ENCODE data around the gene ANKRD13D.

The ANKRD13D gene

DNA sequence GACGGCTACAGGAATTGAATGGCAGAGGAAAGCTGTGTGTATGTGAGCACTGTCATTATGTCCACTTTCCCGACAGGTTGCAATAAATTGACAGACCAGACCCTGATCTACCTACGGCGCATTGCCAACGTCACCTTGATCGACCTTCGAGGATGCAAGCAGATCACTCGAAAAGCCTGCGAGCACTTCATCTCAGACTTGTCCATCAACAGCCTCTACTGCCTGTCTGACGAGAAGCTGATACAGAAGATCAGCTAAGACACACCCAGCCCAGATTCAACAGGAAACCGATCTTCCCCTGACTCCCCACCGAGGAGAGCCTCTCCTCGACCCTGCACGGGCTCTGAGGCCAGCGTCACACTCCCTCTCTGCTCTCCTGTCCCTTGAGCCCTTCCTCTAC lies 34.3 kb upstream of the ANKRD13D start:
- H3K4me3 ChIP-seq (ENCODE audit: low read length) = no peak overlapping the region
- TF ChIP-seq, protein P1, sequence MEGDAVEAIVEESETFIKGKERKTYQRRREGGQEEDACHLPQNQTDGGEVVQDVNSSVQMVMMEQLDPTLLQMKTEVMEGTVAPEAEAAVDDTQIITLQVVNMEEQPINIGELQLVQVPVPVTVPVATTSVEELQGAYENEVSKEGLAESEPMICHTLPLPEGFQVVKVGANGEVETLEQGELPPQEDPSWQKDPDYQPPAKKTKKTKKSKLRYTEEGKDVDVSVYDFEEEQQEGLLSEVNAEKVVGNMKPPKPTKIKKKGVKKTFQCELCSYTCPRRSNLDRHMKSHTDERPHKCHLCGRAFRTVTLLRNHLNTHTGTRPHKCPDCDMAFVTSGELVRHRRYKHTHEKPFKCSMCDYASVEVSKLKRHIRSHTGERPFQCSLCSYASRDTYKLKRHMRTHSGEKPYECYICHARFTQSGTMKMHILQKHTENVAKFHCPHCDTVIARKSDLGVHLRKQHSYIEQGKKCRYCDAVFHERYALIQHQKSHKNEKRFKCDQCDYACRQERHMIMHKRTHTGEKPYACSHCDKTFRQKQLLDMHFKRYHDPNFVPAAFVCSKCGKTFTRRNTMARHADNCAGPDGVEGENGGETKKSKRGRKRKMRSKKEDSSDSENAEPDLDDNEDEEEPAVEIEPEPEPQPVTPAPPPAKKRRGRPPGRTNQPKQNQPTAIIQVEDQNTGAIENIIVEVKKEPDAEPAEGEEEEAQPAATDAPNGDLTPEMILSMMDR (IDR thresholded peaks at IDR 0.05; ENCODE audit: insufficient read depth, low read depth, low read length, missing control alignments) = no peak
- DNase-seq (ENCODE audit: low read depth) = no peak

DNA sequence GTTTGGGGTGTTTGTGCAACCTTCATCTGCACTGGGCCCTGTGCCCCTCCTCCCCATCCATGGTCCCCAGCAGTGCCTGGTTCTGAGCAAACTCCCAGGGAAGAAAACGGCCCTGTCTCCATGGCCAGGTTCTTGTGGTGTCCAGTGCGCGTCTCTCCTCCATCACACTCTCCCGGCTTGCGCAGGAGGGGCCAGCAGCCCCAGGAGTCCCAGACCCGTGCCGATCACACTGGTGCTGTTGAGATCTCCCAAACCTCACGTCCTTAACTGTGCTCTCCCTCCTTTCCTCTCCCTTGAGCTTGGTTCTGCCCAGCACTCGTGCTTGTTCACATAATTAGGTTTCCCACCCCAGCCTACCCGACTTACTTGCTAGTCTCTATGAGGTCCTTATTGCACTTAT lies 33.8 kb upstream of the ANKRD13D start:
- no peak for DNase-seq (ENCODE audit: low read depth)
- TF ChIP-seq, protein P1 (IDR thresholded peaks at IDR 0.05; ENCODE audit: insufficient read depth, low read depth, low read length, missing control alignments) = no peak
- H3K4me3 ChIP-seq (ENCODE audit: low read length) = no peak overlapping the region

DNA sequence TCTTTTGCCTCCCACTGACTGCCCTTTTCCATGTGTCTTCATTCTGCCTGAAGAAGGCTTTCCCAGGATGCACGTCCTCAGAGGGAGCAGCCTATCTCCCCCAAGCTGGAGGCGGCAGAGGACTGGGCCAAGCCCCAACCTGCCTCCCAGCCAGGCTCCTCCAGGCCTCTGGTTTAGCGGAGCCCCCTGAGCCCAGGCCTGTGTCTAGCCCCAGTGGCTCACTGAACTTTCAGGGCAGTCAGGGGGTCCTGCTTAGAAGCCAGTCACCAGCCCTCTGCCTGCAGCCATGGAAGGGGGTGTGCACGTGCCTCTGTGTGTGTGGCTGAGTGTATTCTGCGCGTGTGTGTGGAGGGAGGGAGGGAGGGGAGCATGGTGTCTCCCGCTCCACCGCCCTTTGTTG lies 33.2 kb upstream of the ANKRD13D start:
- DNase-seq (ENCODE audit: low read depth) = no peak
- H3K4me3 ChIP-seq (ENCODE audit: low read length) = no peak overlapping the region
- TF ChIP-seq, protein P1 (IDR thresholded peaks at IDR 0.05; ENCODE audit: insufficient read depth, low read depth, low read length, missing control alignments) = no peak

DNA sequence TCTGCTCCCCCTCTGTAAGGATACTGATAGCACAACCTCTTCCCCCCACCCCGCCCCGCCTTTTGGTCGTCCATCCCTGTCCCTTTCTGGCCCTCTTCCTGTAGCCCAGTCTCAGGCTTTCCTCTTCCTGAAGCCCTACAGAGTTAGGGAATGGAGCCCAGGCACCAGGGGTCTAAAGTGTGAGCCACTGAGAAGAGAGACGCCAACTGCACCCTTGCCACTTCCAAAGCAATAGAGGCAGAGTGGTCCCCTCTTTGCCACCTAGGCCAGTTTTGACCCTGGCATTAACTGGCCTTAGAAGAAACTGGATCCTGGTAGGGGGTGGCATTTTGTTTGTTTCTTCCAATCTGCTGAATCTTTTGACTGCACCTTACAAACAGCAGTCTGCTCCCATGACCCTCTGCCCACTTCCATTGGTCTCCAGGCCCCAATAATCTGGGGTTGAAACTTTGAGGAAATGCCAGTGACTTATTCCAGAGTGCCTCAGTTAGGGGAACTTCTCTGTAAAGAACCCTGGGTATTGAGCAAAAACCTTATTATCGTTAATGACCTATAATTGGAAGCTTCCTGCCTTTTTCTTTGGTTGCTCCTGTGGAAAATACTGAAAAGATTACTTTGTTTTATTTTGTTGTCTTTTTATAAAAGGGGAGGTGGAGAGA lies 32.5 kb upstream of the ANKRD13D start:
- H3K4me3 ChIP-seq (ENCODE audit: low read length) = no peak overlapping the region
- DNase-seq (ENCODE audit: low read depth) = no peak
- TF ChIP-seq, protein P1 (IDR thresholded peaks at IDR 0.05; ENCODE audit: insufficient read depth, low read depth, low read length, missing control alignments) = no peak

DNA sequence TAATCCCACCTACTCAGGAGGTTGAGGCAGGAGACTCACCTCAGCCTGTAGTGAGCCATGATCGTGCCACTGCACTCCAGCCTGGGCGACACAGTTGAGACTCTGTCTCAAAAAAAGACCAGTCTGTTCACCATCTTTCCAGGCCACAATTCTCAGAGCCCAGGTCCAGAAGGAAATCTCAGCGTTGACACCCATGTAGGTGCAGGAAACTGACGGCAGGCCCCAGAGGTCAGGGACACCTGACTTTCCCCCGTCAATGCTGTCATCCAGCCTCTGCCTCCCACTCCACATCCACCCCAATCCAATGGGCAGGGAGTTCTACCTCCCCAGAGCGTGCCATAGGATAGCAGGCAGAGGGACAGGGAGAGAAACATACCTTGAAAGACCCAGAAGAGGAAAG lies 28.7 kb upstream of the ANKRD13D start:
- no peak for DNase-seq (ENCODE audit: low read depth)

DNA sequence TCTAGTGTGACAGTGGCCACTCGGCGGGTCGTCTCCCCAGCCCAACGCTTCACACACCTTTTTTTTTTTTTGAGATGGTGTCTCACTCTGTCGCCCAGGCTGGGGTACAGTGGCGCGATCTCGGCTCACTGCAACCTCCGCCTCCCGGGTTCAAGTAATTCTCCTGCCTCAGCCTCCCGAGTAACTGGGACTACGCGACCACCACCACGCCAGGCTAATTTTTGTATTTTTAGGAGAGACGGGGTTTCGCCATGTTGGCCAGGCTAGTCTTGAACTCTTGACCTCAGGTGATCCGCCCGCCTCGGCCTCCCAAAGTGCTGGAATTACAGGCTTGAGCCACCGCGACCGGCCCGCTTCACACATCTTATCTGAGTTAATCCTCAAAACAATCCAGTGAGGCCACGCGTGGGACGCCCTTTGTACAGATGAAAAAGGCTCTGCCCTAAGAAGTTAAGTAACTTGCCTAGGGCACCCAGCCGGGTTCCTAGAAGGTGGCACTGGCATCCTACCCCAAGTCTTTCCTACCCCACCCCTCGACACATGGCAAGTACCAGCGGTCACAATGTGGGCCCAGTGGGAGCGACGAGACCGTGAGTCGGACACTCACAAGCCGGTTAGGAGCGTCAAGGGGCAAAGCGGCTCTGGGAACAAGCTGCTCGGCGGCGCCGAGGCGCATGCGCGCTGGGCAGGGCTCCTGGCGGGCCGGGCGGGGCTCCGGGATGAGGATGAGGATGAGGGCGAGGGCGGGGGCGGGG lies 28.0 kb upstream of the ANKRD13D start:
- peak overlapping the region; percentile 27 for H3K4me3 ChIP-seq (ENCODE audit: low read length)
- peak; percentile 43 for DNase-seq (ENCODE audit: low read depth)

More for the DNA sequence above, 28.7 kb upstream of the ANKRD13D start:
- no peak overlapping the region for H3K4me3 ChIP-seq (ENCODE audit: low read length)
- TF ChIP-seq, protein P1 (IDR thresholded peaks at IDR 0.05; ENCODE audit: insufficient read depth, low read depth, low read length, missing control alignments) = no peak

DNA sequence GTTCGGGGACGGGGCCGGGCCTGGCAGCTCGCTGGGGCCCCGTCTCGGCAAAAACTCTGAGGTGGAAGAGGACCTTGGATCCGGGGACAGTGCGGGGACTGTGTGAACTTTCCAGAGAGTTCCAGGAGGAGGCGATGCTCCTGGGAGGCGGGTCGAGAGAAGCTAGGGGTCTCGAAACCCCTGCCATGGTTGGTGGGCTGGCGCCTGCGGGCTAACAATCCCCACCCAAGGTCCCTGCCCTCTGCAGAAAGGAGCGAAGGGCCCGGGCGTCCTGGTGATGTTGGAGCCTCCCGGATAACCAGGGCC lies 27.5 kb upstream of the ANKRD13D start:
- DNase-seq (ENCODE audit: low read depth) = no peak
- TF ChIP-seq, protein P1 (IDR thresholded peaks at IDR 0.05; ENCODE audit: insufficient read depth, low read depth, low read length, missing control alignments) = peak; percentile 28
- H3K4me3 ChIP-seq (ENCODE audit: low read length) = no peak overlapping the region

Measured in epithelial cell of esophagus (primary cell).